GM23338 (cell line): Measurements from ENCODE around the gene CRYBB3.
"Not testable (repeated sequence)": the region's sequence is repeated elsewhere in the genome, so short reads cannot be mapped to it uniquely, and the experiment has no call there.

ENCODE experiments used
- CTCF ChIP-seq, 2 experiments: fragments of 200-600 bp in 1 of 2; sonication (generic) in 1 of 2; conservative IDR thresholded peaks; 2 replicates each; pipeline versions ENCODE4 v1.5.1 to v1.6.1; 2016 to 2017; ENCODE audit warnings: antibody characterized with exemption in 2 of 2, low read depth in 2 of 2, mild to moderate bottlenecking in 2 of 2, moderate library complexity in 1 of 2
- EZH2 ChIP-seq: fragments of 200-600 bp; sonication (generic); IDR thresholded peaks from one replicate; pipeline ENCODE4 v1.8.0; 2017; ENCODE audit warnings: antibody characterized with exemption, mild to moderate bottlenecking, low read depth; ENCODE audit not compliant: unreplicated experiment
- EZH2phosphoT487 ChIP-seq: fragments of 200-600 bp; sonication (generic); IDR thresholded peaks from one replicate; pipeline ENCODE4 v1.8.1; 2018; ENCODE audit warnings: antibody characterized with exemption; ENCODE audit not compliant: unreplicated experiment
- POLR2AphosphoS5 ChIP-seq: IDR thresholded peaks from 2 replicates; pipeline ENCODE4 v1.6.1; 2016; ENCODE audit warnings: antibody characterized with exemption, low read depth
- STAT1 ChIP-seq: IDR thresholded peaks from one replicate; pipeline ENCODE4 v1.6.1; 2016; ENCODE audit warnings: antibody characterized with exemption; ENCODE audit not compliant: unreplicated experiment
- TF ChIP-seq, protein P1 (sequence below): IDR thresholded peaks from one replicate; pipeline ENCODE4 v1.6.1; 2018; ENCODE audit warnings: antibody characterized with exemption; ENCODE audit not compliant: unreplicated experiment

GRCh38 chr22:25255169-25255568, 55.5 kb downstream of the CRYBB3 start:
- TF ChIP-seq CTCF (conservative IDR thresholded peaks at IDR 0.05; ENCODE audit: low read depth in 2 of 2); POLR2AphosphoS5; EZH2phosphoT487; EZH2; STAT1: not testable (repeated sequence)
- TF ChIP-seq, protein P1, sequence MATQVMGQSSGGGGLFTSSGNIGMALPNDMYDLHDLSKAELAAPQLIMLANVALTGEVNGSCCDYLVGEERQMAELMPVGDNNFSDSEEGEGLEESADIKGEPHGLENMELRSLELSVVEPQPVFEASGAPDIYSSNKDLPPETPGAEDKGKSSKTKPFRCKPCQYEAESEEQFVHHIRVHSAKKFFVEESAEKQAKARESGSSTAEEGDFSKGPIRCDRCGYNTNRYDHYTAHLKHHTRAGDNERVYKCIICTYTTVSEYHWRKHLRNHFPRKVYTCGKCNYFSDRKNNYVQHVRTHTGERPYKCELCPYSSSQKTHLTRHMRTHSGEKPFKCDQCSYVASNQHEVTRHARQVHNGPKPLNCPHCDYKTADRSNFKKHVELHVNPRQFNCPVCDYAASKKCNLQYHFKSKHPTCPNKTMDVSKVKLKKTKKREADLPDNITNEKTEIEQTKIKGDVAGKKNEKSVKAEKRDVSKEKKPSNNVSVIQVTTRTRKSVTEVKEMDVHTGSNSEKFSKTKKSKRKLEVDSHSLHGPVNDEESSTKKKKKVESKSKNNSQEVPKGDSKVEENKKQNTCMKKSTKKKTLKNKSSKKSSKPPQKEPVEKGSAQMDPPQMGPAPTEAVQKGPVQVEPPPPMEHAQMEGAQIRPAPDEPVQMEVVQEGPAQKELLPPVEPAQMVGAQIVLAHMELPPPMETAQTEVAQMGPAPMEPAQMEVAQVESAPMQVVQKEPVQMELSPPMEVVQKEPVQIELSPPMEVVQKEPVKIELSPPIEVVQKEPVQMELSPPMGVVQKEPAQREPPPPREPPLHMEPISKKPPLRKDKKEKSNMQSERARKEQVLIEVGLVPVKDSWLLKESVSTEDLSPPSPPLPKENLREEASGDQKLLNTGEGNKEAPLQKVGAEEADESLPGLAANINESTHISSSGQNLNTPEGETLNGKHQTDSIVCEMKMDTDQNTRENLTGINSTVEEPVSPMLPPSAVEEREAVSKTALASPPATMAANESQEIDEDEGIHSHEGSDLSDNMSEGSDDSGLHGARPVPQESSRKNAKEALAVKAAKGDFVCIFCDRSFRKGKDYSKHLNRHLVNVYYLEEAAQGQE: not testable (repeated sequence)
